Measurements from ENCODE around the gene CRY2. TPM values are rescaled to one million over a fixed set of nuclear protein-coding genes. Genes with fewer than 3 reads are reported as not detected.

CRY2 gene
- polyA plus RNA-seq, 1 donor (not counting 4 experiments of a cell fraction or from before 2014, with no cell fraction given), result 7.9 TPM

GRCh38 chr11:45920531-45921477, 73.5 kb downstream of the CRY2 start:
- no peak overlapping the region for H3K4me3 ChIP-seq (ENCODE audit: control insufficient read depth in 2 of 3, extremely low read depth in 1 of 3, insufficient read depth in 2 of 3, low read depth in 1 of 3, low read length in 3 of 3)
- TF ChIP-seq, protein P1, sequence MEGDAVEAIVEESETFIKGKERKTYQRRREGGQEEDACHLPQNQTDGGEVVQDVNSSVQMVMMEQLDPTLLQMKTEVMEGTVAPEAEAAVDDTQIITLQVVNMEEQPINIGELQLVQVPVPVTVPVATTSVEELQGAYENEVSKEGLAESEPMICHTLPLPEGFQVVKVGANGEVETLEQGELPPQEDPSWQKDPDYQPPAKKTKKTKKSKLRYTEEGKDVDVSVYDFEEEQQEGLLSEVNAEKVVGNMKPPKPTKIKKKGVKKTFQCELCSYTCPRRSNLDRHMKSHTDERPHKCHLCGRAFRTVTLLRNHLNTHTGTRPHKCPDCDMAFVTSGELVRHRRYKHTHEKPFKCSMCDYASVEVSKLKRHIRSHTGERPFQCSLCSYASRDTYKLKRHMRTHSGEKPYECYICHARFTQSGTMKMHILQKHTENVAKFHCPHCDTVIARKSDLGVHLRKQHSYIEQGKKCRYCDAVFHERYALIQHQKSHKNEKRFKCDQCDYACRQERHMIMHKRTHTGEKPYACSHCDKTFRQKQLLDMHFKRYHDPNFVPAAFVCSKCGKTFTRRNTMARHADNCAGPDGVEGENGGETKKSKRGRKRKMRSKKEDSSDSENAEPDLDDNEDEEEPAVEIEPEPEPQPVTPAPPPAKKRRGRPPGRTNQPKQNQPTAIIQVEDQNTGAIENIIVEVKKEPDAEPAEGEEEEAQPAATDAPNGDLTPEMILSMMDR (optimal IDR thresholded peaks at IDR 0.05 in 1 of 3, IDR thresholded peaks at IDR 0.05 in 1 of 3, conservative IDR thresholded peaks at IDR 0.05 in 1 of 3; ENCODE audit: extremely low read depth in 1 of 3, insufficient read depth in 2 of 3, low read length in 3 of 3), result no peak
- TF ChIP-seq EZH2 (IDR thresholded peaks at IDR 0.05; ENCODE audit: low read length), result no peak
- H3K9me1 ChIP-seq (ENCODE audit: control insufficient read depth, extremely low read depth, insufficient read depth, low read length), result peaks cover 5% of the 10 kb centered on the region
- H3K79me2 ChIP-seq (ENCODE audit: control insufficient read depth, insufficient read depth, low read length), result peaks cover 26% of the 10 kb centered on the region
- DNase-seq (ENCODE audit: low read depth, low spot score) (no peak), FAIRE-seq (no peak)
- no peak overlapping the region for H3K27ac ChIP-seq (ENCODE audit: control insufficient read depth, insufficient read depth, low read length)
- no peaks in the 10 kb centered on the region for H3K27me3 ChIP-seq (ENCODE audit: control insufficient read depth, extremely low read depth, insufficient read depth, low read length)
- H2AFZ ChIP-seq (ENCODE audit: control insufficient read depth, low read length), result no peak overlapping the region
- dilution Hi-C loops (cut with MboI; ENCODE audit: extremely low pct_ligation_motif_present, low sequenced_read_pairs), result no loop called here
- no peaks in the 10 kb centered on the region for H3K9me3 ChIP-seq (ENCODE audit: control insufficient read depth, low read depth, low read length)
- H3K36me3 ChIP-seq (ENCODE audit: control insufficient read depth in 2 of 2, extremely low read depth in 1 of 2, insufficient read depth in 2 of 2, low read length in 2 of 2), result peaks cover 3 to 10% of the 10 kb centered on the region in 2 experiments
- H3K4me2 ChIP-seq (ENCODE audit: control insufficient read depth, extremely low read depth, insufficient read depth, low read depth, low read length), result no peak overlapping the region
- no peaks in the 10 kb centered on the region for H4K20me1 ChIP-seq (ENCODE audit: control insufficient read depth, extremely low read depth, insufficient read depth, low read length)
- H3K4me1 ChIP-seq (ENCODE audit: control insufficient read depth, extremely low read depth, insufficient read depth, low read length), result peaks cover 14% of the 10 kb centered on the region
- H3K9ac ChIP-seq (ENCODE audit: control insufficient read depth, extremely low read depth, insufficient read depth, low read length), result no peak overlapping the region

DNA sequence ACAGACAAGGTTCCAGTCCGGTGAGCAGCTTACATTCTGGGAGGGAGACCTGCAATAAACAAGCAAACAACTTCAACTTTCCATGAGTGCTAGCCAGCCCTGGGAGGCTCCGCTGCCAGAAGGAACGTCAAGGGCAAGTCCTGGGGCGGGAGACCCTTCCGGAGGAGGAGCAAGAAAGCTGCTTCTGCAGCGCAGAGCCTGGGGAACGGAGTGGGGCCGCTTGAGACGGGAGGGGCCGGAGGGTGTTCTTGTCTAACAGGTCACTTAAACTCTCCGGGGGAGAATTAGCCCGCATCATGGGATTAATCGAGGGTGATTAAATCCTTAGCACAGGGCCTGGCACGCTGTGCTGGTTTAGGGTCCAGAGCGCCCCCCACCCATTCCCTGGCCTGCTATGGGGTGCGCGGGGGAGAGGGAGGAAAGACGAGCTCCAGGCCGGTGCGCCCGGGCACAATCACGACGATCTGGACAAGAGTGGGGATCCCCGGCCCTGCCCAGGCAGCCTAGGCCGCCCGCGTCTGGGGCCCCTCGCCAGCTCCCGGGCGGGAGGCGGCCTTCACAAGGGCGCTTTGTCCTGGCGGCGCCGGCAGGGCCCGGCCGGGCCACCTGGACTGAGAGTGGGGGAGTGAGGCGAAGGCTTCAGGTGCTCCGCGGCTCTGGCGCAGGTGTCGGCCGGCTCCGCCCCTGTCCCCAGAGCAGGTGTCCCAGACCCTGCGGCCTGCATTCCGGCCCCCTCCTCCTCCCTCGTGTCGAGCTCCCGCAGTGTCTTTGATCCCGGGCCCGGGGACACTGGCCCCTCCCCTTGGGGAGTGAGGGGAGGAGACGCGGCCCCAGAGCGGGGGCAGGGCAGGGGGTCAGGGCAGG, 74.5 kb downstream of the CRY2 start:
- H2AFZ ChIP-seq (ENCODE audit: control insufficient read depth, low read length), result no peak overlapping the region
- H3K9ac ChIP-seq (ENCODE audit: control insufficient read depth, extremely low read depth, insufficient read depth, low read length), result no peak overlapping the region
- H3K79me2 ChIP-seq (ENCODE audit: control insufficient read depth, insufficient read depth, low read length), result peaks cover 18% of the 10 kb centered on the region
- no peak for DNase-seq (ENCODE audit: low read depth, low spot score)
- H3K4me3 ChIP-seq (ENCODE audit: control insufficient read depth in 2 of 3, extremely low read depth in 1 of 3, insufficient read depth in 2 of 3, low read depth in 1 of 3, low read length in 3 of 3), result peak overlapping the region; percentile 40 to 75 (median 64)
- no peak overlapping the region for H3K27ac ChIP-seq (ENCODE audit: control insufficient read depth, insufficient read depth, low read length)
- no peak for FAIRE-seq
- no peak for TF ChIP-seq EZH2 (IDR thresholded peaks at IDR 0.05; ENCODE audit: low read length)
- TF ChIP-seq, protein P1 (optimal IDR thresholded peaks at IDR 0.05 in 1 of 3, IDR thresholded peaks at IDR 0.05 in 1 of 3, conservative IDR thresholded peaks at IDR 0.05 in 1 of 3; ENCODE audit: extremely low read depth in 1 of 3, insufficient read depth in 2 of 3, low read length in 3 of 3), result no peak
- H3K9me1 ChIP-seq (ENCODE audit: control insufficient read depth, extremely low read depth, insufficient read depth, low read length), result peaks cover 5% of the 10 kb centered on the region
- H3K9me3 ChIP-seq (ENCODE audit: control insufficient read depth, low read depth, low read length), result no peaks in the 10 kb centered on the region
- dilution Hi-C loops (cut with MboI; ENCODE audit: extremely low pct_ligation_motif_present, low sequenced_read_pairs), result no loop called here
- no peaks in the 10 kb centered on the region for H3K27me3 ChIP-seq (ENCODE audit: control insufficient read depth, extremely low read depth, insufficient read depth, low read length)
- H3K4me1 ChIP-seq (ENCODE audit: control insufficient read depth, extremely low read depth, insufficient read depth, low read length), result peaks cover 11% of the 10 kb centered on the region
- peak overlapping the region; percentile 56 for H3K4me2 ChIP-seq (ENCODE audit: control insufficient read depth, extremely low read depth, insufficient read depth, low read depth, low read length)
- no peaks in the 10 kb centered on the region for H4K20me1 ChIP-seq (ENCODE audit: control insufficient read depth, extremely low read depth, insufficient read depth, low read length)
- H3K36me3 ChIP-seq (ENCODE audit: control insufficient read depth in 2 of 2, extremely low read depth in 1 of 2, insufficient read depth in 2 of 2, low read length in 2 of 2), result peaks cover 0 to 5% of the 10 kb centered on the region in 2 experiments
